IMR-90 (cell line): ENCODE data around the gene ADH6. TPM values are rescaled to one million over a fixed set of nuclear protein-coding genes. Genes with fewer than 3 reads are reported as not detected.

Experiments used
- ATAC-seq: fragments of 200-7000 bp; cut with Tn5 transposase; 2 replicates; pipeline ENCODE4 v1.9.1; 2020; ENCODE audit warnings: low read depth, mild to moderate bottlenecking, moderate library complexity
- BruUV-seq: library from RNA; stranded (reverse); fragments of 400-500 nt; replicated peaks from 2 replicates; lab custom pipeline; 2021; lab: Mats Ljungman, UMichigan
- CTCF ChIA-PET: fragments of 300-600 bp; formaldehyde crosslinking; extraction: SDS; loops from one replicate; lab custom pipeline; 2021; ENCODE audit warnings: antibody characterized with exemption; lab: Yijun Ruan, JAX
- POLR2A ChIA-PET: fragments of 300-600 bp; sonication (Branson Sonifier 250); formaldehyde crosslinking; loops from one replicate; lab custom pipeline; 2022; ENCODE audit warnings: antibody characterized with exemption; ENCODE audit not compliant: unreplicated experiment; lab: Charles Lee
- DNase-seq: peaks from one replicate; pipeline ENCODE4 v3.0.0; 2013
- H2AFZ ChIP-seq: replicated peaks from 2 replicates; pipeline ENCODE3; 2013; ENCODE audit warnings: low read length, mild to moderate bottlenecking; ENCODE audit not compliant: poor library complexity
- H2AK5ac ChIP-seq: 2 replicates; pipeline ENCODE4 v1.6.1; 2013; ENCODE audit warnings: low read depth, low read length, inconsistent platforms
- H2AK9ac ChIP-seq: replicated peaks from 2 replicates; pipeline ENCODE3; 2013; ENCODE audit warnings: mild to moderate bottlenecking, low read depth, low read length, moderate library complexity; ENCODE audit not compliant: poor library complexity
- H2BK120ac ChIP-seq: 2 replicates; pipeline ENCODE4 v1.6.1; 2013; ENCODE audit warnings: low read depth, low read length, inconsistent platforms
- H2BK15ac ChIP-seq: 3 replicates; pipeline ENCODE4 v1.6.1; 2013; ENCODE audit warnings: low read depth, low read length, inconsistent platforms
- H2BK20ac ChIP-seq: 2 replicates; pipeline ENCODE4 v1.6.1; 2013; ENCODE audit warnings: low read depth, mild to moderate bottlenecking, inconsistent platforms, low read length, moderate library complexity
- H2BK5ac ChIP-seq: 2 replicates; pipeline ENCODE4 v1.6.1; 2013; ENCODE audit warnings: mild to moderate bottlenecking, low read depth, low read length, inconsistent platforms; ENCODE audit not compliant: poor library complexity, severe bottlenecking
- H3K14ac ChIP-seq: replicated peaks from 2 replicates; pipeline ENCODE4 v1.6.1; 2013; ENCODE audit warnings: low read depth, low read length, inconsistent platforms
- H3K18ac ChIP-seq: 2 replicates; pipeline ENCODE4 v1.6.1; 2013; ENCODE audit warnings: low read depth, low read length, control low read depth
- H3K23ac ChIP-seq: 2 replicates; pipeline ENCODE4 v1.6.1; 2013; ENCODE audit warnings: low read depth, low read length, inconsistent platforms
- H3K27ac ChIP-seq: 2 replicates; pipeline ENCODE4 v1.5.1; 2013; ENCODE audit warnings: mild to moderate bottlenecking, control low read depth, low read length; ENCODE audit not compliant: insufficient read depth
- H3K27me3 ChIP-seq: 2 replicates; pipeline ENCODE4 v1.6.1; 2013; ENCODE audit warnings: low read length; ENCODE audit not compliant: control insufficient read depth, insufficient read depth
- H3K36me3 ChIP-seq: 2 replicates; pipeline ENCODE4 v1.6.1; 2013; ENCODE audit warnings: low read length, mixed read lengths; ENCODE audit not compliant: control insufficient read depth, insufficient read depth
- H3K4ac ChIP-seq: 2 replicates; pipeline ENCODE4 v1.6.1; 2013; ENCODE audit warnings: low read depth, low read length, inconsistent platforms
- H3K4me1 ChIP-seq: 2 replicates; pipeline ENCODE4 v1.6.1; 2013; ENCODE audit warnings: low read length, mixed read lengths; ENCODE audit not compliant: control insufficient read depth, insufficient read depth
- H3K4me2 ChIP-seq: 2 replicates; pipeline ENCODE4 v1.6.1; 2013; ENCODE audit warnings: low read depth, mild to moderate bottlenecking, control low read depth, low read length, moderate library complexity
- H3K4me3 ChIP-seq: 2 replicates; pipeline ENCODE4 v1.5.1; 2013; ENCODE audit warnings: low read depth, mild to moderate bottlenecking, control low read depth, low read length, moderate library complexity; ENCODE audit not compliant: insufficient read depth
- H3K56ac ChIP-seq: 2 replicates; pipeline ENCODE4 v1.6.1; 2013; ENCODE audit warnings: low read length, inconsistent platforms; ENCODE audit not compliant: insufficient read depth; ENCODE audit errors: extremely low read depth
- H3K79me1 ChIP-seq, 2 experiments: 2 replicates each; pipeline ENCODE4 v1.6.1; 2013; ENCODE audit warnings: low read length in 2 of 2, inconsistent platforms in 1 of 2, low read depth in 1 of 2
- H3K9ac ChIP-seq: 2 replicates; pipeline ENCODE4 v1.6.1; 2013; ENCODE audit warnings: low read depth, low read length, control low read depth
- H3K9me1 ChIP-seq: 2 replicates; pipeline ENCODE4 v1.6.1; 2013; ENCODE audit warnings: low read length, inconsistent platforms; ENCODE audit not compliant: insufficient read depth
- H3K9me3 ChIP-seq: 2 replicates; pipeline ENCODE4 v1.6.1; 2013; ENCODE audit warnings: low read length; ENCODE audit not compliant: control insufficient read depth, insufficient read depth
- H4K20me1 ChIP-seq: 2 replicates; pipeline ENCODE4 v1.6.1; 2013; ENCODE audit warnings: low read length, inconsistent platforms; ENCODE audit not compliant: insufficient read depth
- H4K5ac ChIP-seq: 2 replicates; pipeline ENCODE4 v1.6.1; 2013; ENCODE audit warnings: mild to moderate bottlenecking, low read depth, low read length, control low read depth
- H4K8ac ChIP-seq, 2 experiments: 2 replicates each; pipeline ENCODE4 v1.6.1; 2013; ENCODE audit warnings: low read depth in 2 of 2, low read length in 2 of 2, control low read depth in 1 of 2, inconsistent platforms in 1 of 2
- H4K91ac ChIP-seq: 2 replicates; pipeline ENCODE4 v1.6.1; 2013; ENCODE audit warnings: low read depth, low read length, inconsistent platforms; ENCODE audit not compliant: insufficient read depth
- RAD21 ChIP-seq: IDR thresholded peaks from 2 replicates; pipeline ENCODE4 v1.6.1; 2012; ENCODE audit warnings: low read length, improper control_type of control experiment
- WGBS, 2 experiments: methylation state at CpG; one replicate each; pipeline versions ENCODE4 v1.1.5 to v1.1.7; 2013; ENCODE audit warnings: missing lambda C conversion rate in 2 of 2; ENCODE audit not compliant: insufficient read length in 1 of 2; ENCODE audit errors: extremely low coverage in 2 of 2; 5-methylcytosine and 5-hydroxymethylcytosine counted together
- dilution Hi-C: fragments of 300-500 bp; cut with HindIII; formaldehyde crosslinking; loops from one replicate; pipeline ENCODE4 v1.14.3; 2018; ENCODE audit warnings: low sequenced_read_pairs; ENCODE audit not compliant: unreplicated experiment
- in situ Hi-C: fragments of 300-500 bp; cut with MboI; formaldehyde crosslinking; loops from 3 replicates; pipeline ENCODE4 v1.14.3; 2019; ENCODE audit warnings: low sequenced_read_pairs, inconsistent platforms, mixed read lengths
- intact Hi-C: fragments of 100-400 bp; cut with micrococcal nuclease; formaldehyde crosslinking; loops from 2 replicates; pipeline ENCODE4 v1.10.0; 2022
- polyA plus RNA-seq, 3 experiments: library from polyadenylated mRNA; depleted of rRNA; stranded (reverse); fragments of >200 nt; gene quantifications; 2 replicates each; pipeline ENCODE4 v1.2.3, GENCODE V29; 2012; ENCODE audit warnings: low replicate concordance in 1 of 3
- total RNA-seq: library from RNA; depleted of rRNA; stranded (reverse); fragments of >200 nt; gene quantifications from 2 replicates; pipeline ENCODE4 v1.2.3, GENCODE V29; 2012

Gene ADH6
- total and polyA plus RNA-seq, 2 of the 4 experiments (the other 2 are of a cell fraction), result not detected

- H2BK15ac ChIP-seq, result no peak overlapping the region
- CTCF ChIA-PET, result no interaction called here
- H3K14ac ChIP-seq, result no peak overlapping the region
- no peak overlapping the region for H3K9ac ChIP-seq
- H3K4me2 ChIP-seq, result no peak overlapping the region
- no peaks in the 10 kb centered on the region; the same call in 1 of the 2 replicates for H3K9me3 ChIP-seq
- H3K18ac ChIP-seq, result no peak overlapping the region
- H2AK5ac ChIP-seq, result no peak overlapping the region
- dilution Hi-C loops, result no loop called here
- H3K4me3 ChIP-seq, result no peak overlapping the region
- no peak overlapping the region for H3K23ac ChIP-seq
- BruUV-seq, result no TSS peak
- intact Hi-C loops, result no loop called here
- DNase-seq (no peak), ATAC-seq (no peak)
- H2BK20ac ChIP-seq, result no peak overlapping the region
- peaks cover 3% of the 10 kb centered on the region; the same call in 1 of the 2 replicates for H3K9me1 ChIP-seq
- in situ Hi-C loops, result no loop called here
- H3K27ac ChIP-seq, result no peak overlapping the region
- no peak overlapping the region for H3K56ac ChIP-seq
- H4K5ac ChIP-seq, result no peak overlapping the region
- no peak overlapping the region for H3K4ac ChIP-seq
- no peaks in the 10 kb centered on the region for H3K79me1 ChIP-seq
- H2BK5ac ChIP-seq, result no peak overlapping the region
- TF ChIP-seq RAD21, result no peak
- no peak overlapping the region for H2AK9ac ChIP-seq
- H4K8ac ChIP-seq, result no peak overlapping the region
- peaks cover 1% of the 10 kb centered on the region for H3K4me1 ChIP-seq
- no peaks in the 10 kb centered on the region for H3K36me3 ChIP-seq
- no CpG with 5 or more reads among the region's 2 CpGs for WGBS, 2 experiments
- H2BK120ac ChIP-seq, result no peak overlapping the region
- POLR2A ChIA-PET, result no interaction called here
- no peak overlapping the region for H2AFZ ChIP-seq
- no peaks in the 10 kb centered on the region for H3K27me3 ChIP-seq
- H4K91ac ChIP-seq, result no peak overlapping the region
- no peaks in the 10 kb centered on the region for H4K20me1 ChIP-seq
Observed at GRCh38 chr4:99185581-99185980, 33.5 kb downstream of the ADH6 start.
